GM12865 (cell line): ENCODE results near the gene SIAE.

ENCODE experiments used
- DNase-seq: peaks from one replicate; pipeline ENCODE4 v3.0.0; 2010; ENCODE audit warnings: low read depth
- H3K4me3 ChIP-seq: 2 replicates; pipeline ENCODE4 v1.5.1; 2011; ENCODE audit warnings: mild to moderate bottlenecking, low read depth, low read length, control low read depth
- CTCF ChIP-seq: IDR thresholded peaks from 2 replicates; pipeline ENCODE4 v1.5.1; 2011; ENCODE audit warnings: low read length, control low read depth, low read depth, inconsistent platforms; ENCODE audit not compliant: insufficient read depth; ENCODE audit errors: missing control alignments

Gene SIAE

DNA sequence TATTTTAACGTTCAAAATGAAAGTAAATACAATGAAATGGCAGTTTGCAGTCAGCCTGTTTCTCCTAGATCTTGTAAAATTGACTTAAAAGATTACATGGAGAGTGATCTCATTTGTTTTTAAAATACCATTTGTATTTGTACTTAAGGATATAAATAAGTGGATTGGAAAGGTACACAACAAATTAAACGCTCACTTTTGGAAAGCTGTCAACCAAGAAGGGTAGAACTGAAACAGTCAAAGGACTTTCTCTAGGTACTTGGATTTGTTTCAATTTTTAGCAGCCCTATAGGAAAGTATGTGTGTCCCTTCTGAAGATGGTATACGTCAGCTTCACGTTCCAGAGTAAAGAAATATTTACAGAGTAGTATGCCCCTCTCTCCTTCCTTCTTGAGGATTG, 43.6 kb downstream of the SIAE start:
- TF ChIP-seq CTCF, result no peak
- H3K4me3 ChIP-seq, result no peak overlapping the region
- no peak for DNase-seq

GRCh38 chr11:124627546-124627945, 46.0 kb downstream of the SIAE start:
- no peak for DNase-seq
- no peak for TF ChIP-seq CTCF
- H3K4me3 ChIP-seq, result no peak overlapping the region

GRCh38 chr11:124625504-124626168, 47.9 kb downstream of the SIAE start:
- TF ChIP-seq CTCF, result no peak
- no peak for DNase-seq
- no peak overlapping the region for H3K4me3 ChIP-seq

GRCh38 chr11:124623861-124624525, 49.5 kb downstream of the SIAE start:
- peak overlapping the region; percentile 71 for H3K4me3 ChIP-seq
- TF ChIP-seq CTCF, result no peak
- no peak for DNase-seq

DNA sequence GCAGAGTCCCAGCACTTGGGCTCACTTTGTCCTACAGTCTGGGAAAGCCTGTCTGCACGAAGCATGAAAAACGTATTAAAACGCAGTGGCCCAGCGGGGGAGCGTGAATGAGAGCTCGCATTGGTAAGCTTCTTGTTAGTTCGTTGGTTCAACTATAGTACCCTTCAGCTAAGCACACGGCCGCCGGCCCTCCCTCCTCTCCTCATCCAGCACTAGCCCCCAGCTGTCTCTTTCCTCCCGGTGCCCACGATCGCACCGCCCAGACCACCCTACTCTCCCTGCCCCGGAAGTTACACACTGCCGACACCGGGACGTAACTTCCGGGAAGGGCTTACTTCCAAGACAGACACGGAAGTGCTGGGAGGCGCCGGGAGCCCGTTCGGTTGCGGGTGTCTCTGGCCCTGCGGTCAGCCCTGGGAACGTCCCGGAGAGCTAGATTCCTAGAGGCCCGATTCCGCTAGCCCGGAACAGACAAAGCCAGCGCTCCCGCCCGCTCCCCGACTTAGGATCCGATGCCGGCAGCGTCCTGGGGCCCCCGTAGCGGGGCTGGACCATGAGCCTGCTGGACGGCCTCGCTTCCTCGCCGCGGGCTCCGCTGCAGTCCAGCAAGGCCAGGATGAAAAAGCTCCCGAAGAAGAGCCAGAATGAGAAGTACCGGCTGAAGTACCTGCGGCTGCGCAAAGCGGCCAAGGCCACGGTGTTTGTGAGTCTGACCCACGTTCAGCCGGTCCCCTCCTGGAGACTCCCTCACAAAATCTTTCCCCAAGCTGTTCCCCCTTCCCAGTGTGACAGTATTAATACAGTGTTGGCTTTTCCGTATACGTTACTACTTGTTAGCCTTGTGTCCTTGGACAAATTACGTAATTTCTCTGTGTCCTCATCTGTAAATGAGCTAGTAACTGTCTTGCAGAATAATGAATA, 50.7 kb downstream of the SIAE start, which contains the start of gene TBRG1:
Gene TBRG1, plus strand, starts transcription at position 334 of the 921 bp plus-strand sequence. Its CDS starts 220 bp downstream, at position 554.
- peak; percentile 90 for DNase-seq
- no peak for TF ChIP-seq CTCF
- H3K4me3 ChIP-seq, result peak within 1 kb of the TSS; percentile 71

- no peak for DNase-seq
- no peak overlapping the region for H3K4me3 ChIP-seq
- TF ChIP-seq CTCF, result no peak
Measured at GRCh38 chr11:124618863-124619262, 54.7 kb downstream of the SIAE start.
